GM18502 (cell line): ENCODE results near the gene CAPN9.
"Not testable (repeated sequence)": the region's sequence is repeated elsewhere in the genome, so short reads cannot be mapped to it uniquely, and the experiment has no call there.

Experiments used
- ATAC-seq: cut with Tn5 transposase; IDR thresholded peaks from one replicate; pipeline ENCODE4 v1.9.1; 2021; ENCODE audit warnings: mild to moderate bottlenecking; ENCODE audit not compliant: unreplicated experiment, poor library complexity

CAPN9 gene

GRCh38 chr1:230842801-230843200 is 95.6 kb downstream of the CAPN9 start:
- no peak for ATAC-seq

GRCh38 chr1:230843503-230844309 is 96.5 kb downstream of the CAPN9 start:
- no peak for ATAC-seq

DNA sequence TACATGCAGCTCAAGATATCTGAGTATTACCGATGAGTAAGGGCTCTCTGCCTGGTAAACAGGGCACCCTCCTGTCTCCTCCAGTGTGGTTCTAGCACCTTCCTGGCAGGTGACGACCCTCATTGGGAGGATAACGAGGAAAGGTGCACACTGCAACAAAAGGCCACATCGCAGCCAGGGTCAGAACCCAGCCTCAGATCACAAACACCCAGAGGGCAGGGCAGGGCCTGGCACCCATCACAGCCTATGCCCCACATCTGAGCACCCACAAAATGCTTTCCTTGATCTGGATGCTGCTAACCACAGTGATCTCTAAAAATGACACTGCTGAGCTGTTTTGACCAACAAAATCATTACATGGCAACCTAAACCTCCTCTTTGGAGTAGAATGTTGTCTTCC is 97.4 kb downstream of the CAPN9 start:
- no peak for ATAC-seq

DNA sequence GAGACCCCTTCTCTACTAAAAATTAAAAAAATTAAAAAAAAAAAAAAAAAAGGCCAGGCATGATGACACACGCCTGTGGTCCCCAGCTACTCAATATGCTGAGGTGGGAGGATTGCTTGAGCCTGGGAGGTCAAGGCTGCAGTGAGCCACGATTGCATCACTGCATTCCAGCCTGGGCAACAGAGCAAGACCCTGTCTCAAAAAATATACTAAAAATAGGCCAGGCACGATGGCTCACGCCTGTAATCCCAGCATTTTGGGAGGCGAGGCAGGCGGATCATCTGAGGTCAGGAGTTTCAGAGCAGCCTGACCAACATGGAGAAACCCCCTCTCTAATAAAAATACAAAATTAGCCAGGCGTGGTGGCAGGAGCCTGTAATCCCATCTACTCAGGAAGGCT is 98.0 kb downstream of the CAPN9 start:
- not testable (repeated sequence) for ATAC-seq

DNA sequence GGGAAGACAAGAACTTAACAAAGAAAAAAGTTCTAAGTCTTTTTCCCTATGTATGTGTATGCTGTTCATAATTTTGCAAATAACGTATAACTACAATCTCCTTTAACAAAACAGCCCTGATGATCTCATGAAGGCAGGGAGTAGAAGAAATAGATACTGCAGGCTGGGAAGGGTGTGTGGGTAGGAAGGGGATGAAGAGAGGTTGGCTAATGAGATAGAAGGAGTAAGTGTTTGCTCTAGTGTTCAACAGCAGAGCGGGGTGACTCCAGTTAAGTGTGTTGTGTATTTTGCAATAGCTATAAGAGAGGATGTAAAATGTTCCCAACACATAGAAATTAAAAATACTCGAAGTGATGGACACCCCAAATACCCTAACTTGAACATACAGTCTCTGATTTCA is 101.0 kb downstream of the CAPN9 start:
- ATAC-seq = no peak

GRCh38 chr1:230849451-230850224 is 102.5 kb downstream of the CAPN9 start:
- no peak for ATAC-seq

- ATAC-seq = no peak
These were observed 103.4 kb downstream of the CAPN9 start for GRCh38 chr1:230850547-230850946.

DNA sequence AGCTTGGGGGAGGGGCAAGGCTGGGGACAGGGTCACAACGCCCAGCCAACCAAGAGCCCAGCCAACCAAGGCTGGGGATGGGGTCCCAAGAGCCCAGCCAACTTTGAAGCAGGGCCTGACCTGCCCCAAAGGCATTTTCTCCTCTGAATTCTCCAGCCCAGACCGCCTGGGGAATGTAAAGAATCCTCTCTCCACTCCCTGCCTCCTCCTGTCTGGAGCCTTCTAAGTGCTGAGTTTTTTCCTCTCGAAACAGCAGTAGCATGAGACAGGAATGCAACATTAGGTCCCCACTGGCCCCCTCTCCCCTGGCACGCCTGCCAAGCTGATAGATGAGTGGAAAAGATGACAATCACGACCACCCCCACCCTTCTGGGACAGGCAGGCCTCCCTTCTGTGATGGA is 104.1 kb downstream of the CAPN9 start:
- ATAC-seq = no peak
